ENCODE measurements around the gene RAB5IF.
"Not testable (repeated sequence)": the region's sequence is repeated elsewhere in the genome, so short reads cannot be mapped to it uniquely, and the experiment has no call there.

RAB5IF gene

GRCh38 chr20:36634342-36634741 lies 28.8 kb downstream of the RAB5IF start:
- H3K4me2 ChIP-seq (ENCODE audit: insufficient read depth, low read length) = no peak overlapping the region
- H3K27me3 ChIP-seq (ENCODE audit: insufficient read depth, low read length, poor library complexity) = no peaks in the 10 kb centered on the region
- no peaks in the 10 kb centered on the region for H3K36me3 ChIP-seq (ENCODE audit: insufficient read depth, low read length)
- ATAC-seq (ENCODE audit: insufficient read depth, low read depth) = no peak
- H3K9ac ChIP-seq (ENCODE audit: low read depth, low read length) = no peak overlapping the region
- no peak overlapping the region for H2AFZ ChIP-seq (ENCODE audit: low read depth, low read length)
- H3K4me1 ChIP-seq (ENCODE audit: insufficient read depth, low read length) = peaks cover 20% of the 10 kb centered on the region
- H3K9me3 ChIP-seq (ENCODE audit: insufficient read depth, low read length, severe bottlenecking) = no peaks in the 10 kb centered on the region
- no peak overlapping the region for H3K4me3 ChIP-seq (ENCODE audit: low read depth in 1 of 2, low read length in 2 of 2)
- H4K20me1 ChIP-seq (ENCODE audit: insufficient read depth, low read length) = no peaks in the 10 kb centered on the region
- no peaks in the 10 kb centered on the region for H3K79me2 ChIP-seq (ENCODE audit: insufficient read depth, low read length)
- TF ChIP-seq EZH2 (IDR thresholded peaks at IDR 0.05; ENCODE audit: borderline replicate concordance, low read depth, low read length, severe bottlenecking) = no peak
- no peak for TF ChIP-seq CTCF (IDR thresholded peaks at IDR 0.05; ENCODE audit: borderline replicate concordance, extremely low read depth, low read length, poor library complexity, severe bottlenecking)
- no peak for DNase-seq
- no peak overlapping the region for H3K27ac ChIP-seq (ENCODE audit: low read length)

GRCh38 chr20:36638876-36639400 lies 33.4 kb downstream of the RAB5IF start:
- not testable (repeated sequence) for H3K27me3 ChIP-seq (ENCODE audit: insufficient read depth, low read length, poor library complexity); H3K4me3 ChIP-seq (ENCODE audit: low read depth in 1 of 2, low read length in 2 of 2); H3K27ac ChIP-seq (ENCODE audit: low read length); H3K9ac ChIP-seq (ENCODE audit: low read depth, low read length); H3K36me3 ChIP-seq (ENCODE audit: insufficient read depth, low read length); H3K4me1 ChIP-seq (ENCODE audit: insufficient read depth, low read length); H3K9me3 ChIP-seq (ENCODE audit: insufficient read depth, low read length, severe bottlenecking); H3K4me2 ChIP-seq (ENCODE audit: insufficient read depth, low read length); ATAC-seq (ENCODE audit: insufficient read depth, low read depth); H2AFZ ChIP-seq (ENCODE audit: low read depth, low read length); DNase-seq; H4K20me1 ChIP-seq (ENCODE audit: insufficient read depth, low read length); H3K79me2 ChIP-seq (ENCODE audit: insufficient read depth, low read length)

GRCh38 chr20:36641506-36641843 lies 35.9 kb downstream of the RAB5IF start:
- ATAC-seq (ENCODE audit: insufficient read depth, low read depth) = no peak
- Histone ChIP-seq H2AFZ (ENCODE audit: low read depth, low read length) (no peak overlapping the region), H3K4me1 (ENCODE audit: insufficient read depth, low read length) (peaks cover 26% of the 10 kb centered on the region), H3K4me2 (ENCODE audit: insufficient read depth, low read length) (no peak overlapping the region), H3K9me3 (ENCODE audit: insufficient read depth, low read length, severe bottlenecking) (no peaks in the 10 kb centered on the region), H3K9ac (ENCODE audit: low read depth, low read length) (no peak overlapping the region), H3K36me3 (ENCODE audit: insufficient read depth, low read length) (no peaks in the 10 kb centered on the region), H3K27me3 (ENCODE audit: insufficient read depth, low read length, poor library complexity) (no peaks in the 10 kb centered on the region), H3K27ac (ENCODE audit: low read length) (no peak overlapping the region), H4K20me1 (ENCODE audit: insufficient read depth, low read length) (no peaks in the 10 kb centered on the region), H3K79me2 (ENCODE audit: insufficient read depth, low read length) (no peaks in the 10 kb centered on the region), H3K4me3 (ENCODE audit: low read depth in 1 of 2, low read length in 2 of 2) (no peak overlapping the region)
- no peak for DNase-seq
- TF ChIP-seq EZH2 (IDR thresholded peaks at IDR 0.05; ENCODE audit: borderline replicate concordance, low read depth, low read length, severe bottlenecking) (no peak), CTCF (IDR thresholded peaks at IDR 0.05; ENCODE audit: borderline replicate concordance, extremely low read depth, low read length, poor library complexity, severe bottlenecking) (no peak)

- Histone ChIP-seq H3K27me3 (ENCODE audit: insufficient read depth, low read length, poor library complexity) (no peaks in the 10 kb centered on the region), H3K9ac (ENCODE audit: low read depth, low read length) (no peak overlapping the region), H3K4me2 (ENCODE audit: insufficient read depth, low read length) (no peak overlapping the region), H3K79me2 (ENCODE audit: insufficient read depth, low read length) (no peaks in the 10 kb centered on the region), H2AFZ (ENCODE audit: low read depth, low read length) (no peak overlapping the region), H3K9me3 (ENCODE audit: insufficient read depth, low read length, severe bottlenecking) (no peaks in the 10 kb centered on the region), H3K4me3 (ENCODE audit: low read depth in 1 of 2, low read length in 2 of 2) (no peak overlapping the region), H3K36me3 (ENCODE audit: insufficient read depth, low read length) (no peaks in the 10 kb centered on the region), H3K27ac (ENCODE audit: low read length) (no peak overlapping the region), H4K20me1 (ENCODE audit: insufficient read depth, low read length) (no peaks in the 10 kb centered on the region), H3K4me1 (ENCODE audit: insufficient read depth, low read length) (peaks cover 28% of the 10 kb centered on the region)
- no peak for TF ChIP-seq CTCF (IDR thresholded peaks at IDR 0.05; ENCODE audit: borderline replicate concordance, extremely low read depth, low read length, poor library complexity, severe bottlenecking)
- no peak for TF ChIP-seq EZH2 (IDR thresholded peaks at IDR 0.05; ENCODE audit: borderline replicate concordance, low read depth, low read length, severe bottlenecking)
- DNase-seq (no peak), ATAC-seq (ENCODE audit: insufficient read depth, low read depth) (no peak)
Measured at GRCh38 chr20:36642136-36642535, 36.6 kb downstream of the RAB5IF start.
